Glutamatergic neuron (in vitro differentiated cells): ENCODE measurements around the gene FEM1C. TPM values are rescaled to one million over a fixed set of nuclear protein-coding genes. Genes with fewer than 3 reads are reported as not detected.

ENCODE experiments used
- DNase-seq: peaks from one replicate; pipeline ENCODE4 v3.0.0; 2022
- H3K27ac Mint-ChIP-seq: one replicate; pipeline ENCODE4 v1.8.0; 2020; ENCODE audit warnings: mild to moderate bottlenecking, mixed read lengths, inconsistent platforms; ENCODE audit not compliant: unreplicated experiment
- H3K27me3 Mint-ChIP-seq: one replicate; pipeline ENCODE4 v1.8.0; 2020; ENCODE audit warnings: mild to moderate bottlenecking, moderate library complexity, mixed read lengths, inconsistent platforms; ENCODE audit not compliant: unreplicated experiment
- H3K36me3 Mint-ChIP-seq: one replicate; pipeline ENCODE4 v1.8.0; 2020; ENCODE audit warnings: mild to moderate bottlenecking, mixed read lengths, inconsistent platforms; ENCODE audit not compliant: unreplicated experiment
- H3K4me1 Mint-ChIP-seq: one replicate; pipeline ENCODE4 v1.8.0; 2020; ENCODE audit warnings: mild to moderate bottlenecking, low read depth, mixed read lengths, inconsistent platforms; ENCODE audit not compliant: unreplicated experiment
- H3K4me3 Mint-ChIP-seq: one replicate; pipeline ENCODE4 v1.8.0; 2020; ENCODE audit warnings: mild to moderate bottlenecking, mixed read lengths, inconsistent platforms; ENCODE audit not compliant: unreplicated experiment
- H3K9me3 Mint-ChIP-seq: one replicate; pipeline ENCODE4 v1.8.0; 2020; ENCODE audit warnings: mild to moderate bottlenecking, moderate library complexity, mixed read lengths, inconsistent platforms; ENCODE audit not compliant: unreplicated experiment
- total RNA-seq: library from RNA; stranded (reverse); fragmentation: NEBNext Ultra II Directional; extraction: Animal tissue kit (Norgen Biotek cat#: 25700); gene quantifications from one replicate; pipeline ENCODE4 v1.2.1, GENCODE V29; 2021; ENCODE audit not compliant: unreplicated experiment
- TF ChIP-seq, protein P1 (sequence below): fragments of 200-600 bp; sonication (generic); IDR thresholded peaks from one replicate; pipeline ENCODE4 v1.5.0; 2021; ENCODE audit not compliant: partially characterized antibody, unreplicated experiment

The FEM1C gene
- total RNA-seq, 1 donor from 2014 or later, result 20.2 TPM

DNA sequence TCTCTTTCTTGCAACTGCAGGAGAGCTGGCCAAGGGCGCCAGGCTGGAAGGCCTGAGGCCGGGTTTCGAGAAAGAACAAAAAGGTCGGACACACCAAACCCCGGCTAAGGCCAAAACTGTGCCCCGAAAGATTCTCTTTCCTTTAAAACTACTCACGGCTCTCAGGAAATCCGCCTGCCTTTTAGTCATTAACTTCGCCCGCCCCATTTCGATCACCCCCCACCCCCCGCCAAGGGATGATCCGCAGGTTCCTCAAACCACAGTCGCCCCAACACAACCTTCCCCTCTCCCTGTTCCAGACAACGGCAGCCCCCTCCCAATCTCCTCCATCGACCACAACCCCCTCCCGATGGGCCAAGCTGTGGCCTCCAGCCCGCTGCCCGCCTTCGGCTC lies 536 bp downstream of the FEM1C start:
- peak overlapping the region; percentile 97 for H3K27ac Mint-ChIP-seq
- H3K4me3 Mint-ChIP-seq, result peak overlapping the region; percentile 97
- peaks cover 5% of the 10 kb centered on the region for H3K27me3 Mint-ChIP-seq
- peaks cover 14% of the 10 kb centered on the region for H3K4me1 Mint-ChIP-seq
- H3K9me3 Mint-ChIP-seq, result peaks cover 6% of the 10 kb centered on the region
- DNase-seq, result peak; percentile 33
- TF ChIP-seq, protein P1, sequence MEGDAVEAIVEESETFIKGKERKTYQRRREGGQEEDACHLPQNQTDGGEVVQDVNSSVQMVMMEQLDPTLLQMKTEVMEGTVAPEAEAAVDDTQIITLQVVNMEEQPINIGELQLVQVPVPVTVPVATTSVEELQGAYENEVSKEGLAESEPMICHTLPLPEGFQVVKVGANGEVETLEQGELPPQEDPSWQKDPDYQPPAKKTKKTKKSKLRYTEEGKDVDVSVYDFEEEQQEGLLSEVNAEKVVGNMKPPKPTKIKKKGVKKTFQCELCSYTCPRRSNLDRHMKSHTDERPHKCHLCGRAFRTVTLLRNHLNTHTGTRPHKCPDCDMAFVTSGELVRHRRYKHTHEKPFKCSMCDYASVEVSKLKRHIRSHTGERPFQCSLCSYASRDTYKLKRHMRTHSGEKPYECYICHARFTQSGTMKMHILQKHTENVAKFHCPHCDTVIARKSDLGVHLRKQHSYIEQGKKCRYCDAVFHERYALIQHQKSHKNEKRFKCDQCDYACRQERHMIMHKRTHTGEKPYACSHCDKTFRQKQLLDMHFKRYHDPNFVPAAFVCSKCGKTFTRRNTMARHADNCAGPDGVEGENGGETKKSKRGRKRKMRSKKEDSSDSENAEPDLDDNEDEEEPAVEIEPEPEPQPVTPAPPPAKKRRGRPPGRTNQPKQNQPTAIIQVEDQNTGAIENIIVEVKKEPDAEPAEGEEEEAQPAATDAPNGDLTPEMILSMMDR, result no peak
- H3K36me3 Mint-ChIP-seq, result peaks cover 7% of the 10 kb centered on the region

DNA sequence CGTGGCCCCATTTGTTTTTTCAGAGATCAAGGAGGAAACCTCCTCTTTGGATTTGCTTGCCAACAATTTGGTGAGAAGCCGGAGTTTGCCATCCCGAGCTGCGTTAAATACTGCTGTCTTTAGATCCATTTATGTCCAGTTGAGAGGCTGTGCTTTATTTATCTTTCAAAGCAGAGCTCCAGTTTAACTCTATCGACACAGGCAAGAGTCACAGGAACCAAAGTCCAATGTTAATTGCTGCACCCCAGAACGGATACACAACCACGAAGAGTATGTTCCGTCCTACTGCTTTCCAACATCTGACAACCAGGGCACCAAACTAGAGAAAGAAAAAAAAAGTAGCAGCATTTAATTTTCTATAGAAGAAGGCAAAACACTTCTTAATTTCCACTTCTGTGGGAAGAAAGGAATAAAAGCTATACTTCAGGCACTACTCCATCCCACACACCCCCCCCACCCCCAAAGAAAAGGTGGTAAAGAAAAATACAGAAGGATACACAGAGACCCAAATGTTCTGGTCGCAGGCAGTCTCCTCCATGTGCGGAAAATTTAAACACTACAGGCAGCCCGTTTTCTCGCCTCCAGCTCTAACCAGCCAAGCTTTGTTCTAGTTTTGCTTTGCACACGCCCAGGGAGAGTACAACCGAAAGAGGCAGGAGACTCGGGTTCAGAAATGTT lies 1.1 kb downstream of the FEM1C start:
- H3K27ac Mint-ChIP-seq, result peak overlapping the region; percentile 97
- DNase-seq, result no peak
- H3K4me1 Mint-ChIP-seq, result peaks cover 19% of the 10 kb centered on the region
- peaks cover 13% of the 10 kb centered on the region for H3K36me3 Mint-ChIP-seq
- peaks cover 6% of the 10 kb centered on the region for H3K9me3 Mint-ChIP-seq
- H3K4me3 Mint-ChIP-seq, result peak overlapping the region; percentile 97
- TF ChIP-seq, protein P1, result no peak
- peaks cover 5% of the 10 kb centered on the region for H3K27me3 Mint-ChIP-seq

DNA sequence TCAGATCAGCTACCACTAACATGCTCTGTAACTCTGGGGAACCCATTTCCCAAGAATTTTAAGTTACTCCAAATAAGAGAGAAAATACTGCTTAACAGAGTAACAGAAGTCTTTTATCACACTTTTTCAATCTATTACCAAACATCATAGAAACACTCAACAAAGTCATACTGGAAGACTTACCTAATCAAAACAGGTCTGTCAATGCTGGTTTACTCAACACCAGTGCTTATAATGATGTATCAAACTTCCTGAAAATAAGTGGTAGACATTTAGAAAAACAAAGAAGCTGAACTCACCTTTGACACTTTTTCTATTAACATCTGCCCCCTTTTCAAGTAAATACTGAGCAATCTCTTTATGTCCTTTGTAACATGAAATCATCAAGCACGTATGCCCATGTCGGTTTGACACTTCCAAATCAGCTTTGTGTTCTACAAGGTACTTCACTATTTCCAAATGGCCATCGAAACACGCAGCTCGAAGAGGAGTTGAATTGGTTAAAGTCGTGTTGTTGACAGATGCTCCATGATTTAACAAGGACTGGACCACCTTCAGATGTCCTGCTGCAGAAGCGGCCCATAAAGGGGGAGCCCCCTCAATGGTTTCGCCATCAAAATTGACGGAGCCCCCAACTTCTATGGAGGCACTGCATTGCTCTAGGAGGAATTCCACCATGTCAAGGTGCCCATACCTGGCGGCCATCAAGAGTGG lies 1.8 kb downstream of the FEM1C start:
- peaks cover 6% of the 10 kb centered on the region for H3K9me3 Mint-ChIP-seq
- H3K27me3 Mint-ChIP-seq, result peaks cover 5% of the 10 kb centered on the region
- peak overlapping the region; percentile 97 for H3K27ac Mint-ChIP-seq
- TF ChIP-seq, protein P1, result no peak
- H3K36me3 Mint-ChIP-seq, result peaks cover 13% of the 10 kb centered on the region
- DNase-seq, result no peak
- H3K4me1 Mint-ChIP-seq, result peaks cover 21% of the 10 kb centered on the region
- H3K4me3 Mint-ChIP-seq, result peak overlapping the region; percentile 97

DNA sequence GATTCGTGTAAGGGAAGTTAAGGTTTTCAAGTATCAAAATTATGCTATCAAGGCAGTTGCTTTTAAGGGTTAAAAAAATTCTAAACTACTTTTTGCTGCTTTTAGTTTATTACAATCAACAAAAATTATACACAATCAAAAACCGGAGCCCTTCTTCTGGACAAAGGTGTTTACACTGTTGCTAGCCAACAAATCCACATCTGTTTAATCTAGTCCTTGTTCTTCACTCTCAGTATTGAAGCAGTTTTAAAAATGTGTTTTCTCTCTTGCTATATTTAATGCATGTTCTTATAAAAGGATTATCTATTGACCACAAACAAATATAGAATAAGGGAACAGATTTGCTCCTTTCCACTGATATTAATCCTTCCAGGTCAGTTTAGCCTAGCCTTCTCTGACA lies 2.5 kb downstream of the FEM1C start:
- H3K27me3 Mint-ChIP-seq, result peaks cover 5% of the 10 kb centered on the region
- TF ChIP-seq, protein P1, result no peak
- no peak for DNase-seq
- peak overlapping the region; percentile 97 for H3K27ac Mint-ChIP-seq
- H3K4me3 Mint-ChIP-seq, result peak overlapping the region; percentile 97
- peaks cover 6% of the 10 kb centered on the region for H3K9me3 Mint-ChIP-seq
- H3K36me3 Mint-ChIP-seq, result peaks cover 13% of the 10 kb centered on the region
- peaks cover 25% of the 10 kb centered on the region for H3K4me1 Mint-ChIP-seq

DNA sequence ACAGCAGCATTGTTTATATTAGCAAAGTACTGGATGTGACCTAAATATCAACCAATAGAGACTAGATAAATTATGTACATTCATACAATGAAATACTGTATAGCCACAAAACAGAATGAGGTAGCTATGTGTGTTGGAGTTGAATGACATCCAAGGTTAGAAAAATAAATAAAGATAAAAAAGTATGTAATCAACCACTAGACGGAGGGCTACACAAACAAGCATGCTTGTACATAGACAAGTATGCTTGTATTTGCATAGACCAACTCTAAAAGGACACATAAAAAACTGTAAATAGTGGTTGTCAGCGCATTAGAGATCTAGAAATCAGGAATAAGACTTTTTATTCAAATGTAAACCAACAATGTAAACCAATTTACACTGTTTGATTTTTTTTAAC lies 3.0 kb downstream of the FEM1C start:
- peak overlapping the region; percentile 97 for H3K4me3 Mint-ChIP-seq
- no peak overlapping the region for H3K27ac Mint-ChIP-seq
- TF ChIP-seq, protein P1, result no peak
- H3K9me3 Mint-ChIP-seq, result peaks cover 6% of the 10 kb centered on the region
- H3K27me3 Mint-ChIP-seq, result peaks cover 5% of the 10 kb centered on the region
- H3K36me3 Mint-ChIP-seq, result peaks cover 9% of the 10 kb centered on the region
- no peak for DNase-seq
- peaks cover 28% of the 10 kb centered on the region for H3K4me1 Mint-ChIP-seq
